GM08714 (cell line): Measurements from ENCODE around the gene CLEC11A.

Source experiments
- H3K4me3 ChIP-seq: fragments of 200-500 bp; sonication (Bioruptor generic); 2 replicates; pipeline ENCODE4 v1.5.1; 2014; ENCODE audit warnings: mild to moderate bottlenecking, low read length, inconsistent platforms
- ZNF274 ChIP-seq: IDR thresholded peaks from 2 replicates; pipeline ENCODE4 v1.6.1; 2012; ENCODE audit warnings: mild to moderate bottlenecking, low read depth, low read length

The CLEC11A gene, protein sequence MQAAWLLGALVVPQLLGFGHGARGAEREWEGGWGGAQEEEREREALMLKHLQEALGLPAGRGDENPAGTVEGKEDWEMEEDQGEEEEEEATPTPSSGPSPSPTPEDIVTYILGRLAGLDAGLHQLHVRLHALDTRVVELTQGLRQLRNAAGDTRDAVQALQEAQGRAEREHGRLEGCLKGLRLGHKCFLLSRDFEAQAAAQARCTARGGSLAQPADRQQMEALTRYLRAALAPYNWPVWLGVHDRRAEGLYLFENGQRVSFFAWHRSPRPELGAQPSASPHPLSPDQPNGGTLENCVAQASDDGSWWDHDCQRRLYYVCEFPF

DNA sequence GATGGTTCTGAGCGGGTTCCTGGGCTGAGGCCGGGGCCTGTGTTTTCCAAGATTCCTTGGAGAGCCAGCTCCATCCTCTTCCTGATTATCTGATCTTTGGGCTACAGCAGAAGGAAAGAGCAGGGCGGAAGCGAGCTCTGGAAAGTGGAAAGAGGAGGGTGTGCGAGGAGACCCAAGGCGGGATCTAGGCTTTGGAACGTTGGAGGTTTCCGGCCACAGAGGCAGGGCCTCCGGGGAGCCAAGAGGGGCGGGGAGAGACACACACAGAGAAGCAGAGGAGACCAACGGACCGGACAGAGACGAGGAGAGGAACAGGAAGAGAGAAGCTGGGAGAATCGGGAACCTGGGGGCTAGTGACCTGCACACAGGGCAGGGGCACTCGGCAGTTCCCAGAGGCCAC lies at the start of gene CLEC11A:
Gene CLEC11A, plus strand, starts transcription at position 296 of the 400 bp plus-strand sequence. CDS start 162 bp downstream, outside the sequence.
- no peak within 1 kb of the TSS; the same call in 1 of the 2 replicates for H3K4me3 ChIP-seq
- TF ChIP-seq ZNF274: no peak

DNA sequence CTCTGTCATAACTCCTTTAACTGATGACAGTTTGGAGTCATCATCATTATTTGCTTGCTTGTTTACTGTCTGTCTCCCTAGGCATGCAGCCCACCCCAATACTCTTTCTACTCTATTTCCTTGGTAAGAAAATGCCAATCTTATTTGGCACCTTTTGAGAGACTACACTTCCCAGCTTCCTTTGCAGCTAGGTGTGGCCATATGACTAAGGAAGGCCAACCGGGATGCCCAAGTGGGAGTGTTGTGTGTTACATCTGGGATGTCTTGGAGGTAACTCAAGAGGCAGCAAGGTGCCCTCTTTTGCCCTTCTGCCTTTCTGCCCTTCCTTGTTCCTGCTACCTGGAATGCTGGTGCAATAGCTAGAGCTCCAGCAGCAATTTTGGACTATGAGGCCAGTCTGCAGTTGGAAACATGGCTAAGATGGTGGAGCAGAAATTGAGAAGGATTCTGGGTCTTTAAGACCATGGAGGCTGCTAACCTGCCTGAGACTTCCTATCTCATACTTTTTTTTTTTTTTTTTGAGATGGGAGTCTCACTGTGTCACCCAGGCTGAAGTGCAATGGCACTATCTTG lies 46.5 kb upstream of the CLEC11A start:
- no peak overlapping the region for H3K4me3 ChIP-seq
- no peak for TF ChIP-seq ZNF274

DNA sequence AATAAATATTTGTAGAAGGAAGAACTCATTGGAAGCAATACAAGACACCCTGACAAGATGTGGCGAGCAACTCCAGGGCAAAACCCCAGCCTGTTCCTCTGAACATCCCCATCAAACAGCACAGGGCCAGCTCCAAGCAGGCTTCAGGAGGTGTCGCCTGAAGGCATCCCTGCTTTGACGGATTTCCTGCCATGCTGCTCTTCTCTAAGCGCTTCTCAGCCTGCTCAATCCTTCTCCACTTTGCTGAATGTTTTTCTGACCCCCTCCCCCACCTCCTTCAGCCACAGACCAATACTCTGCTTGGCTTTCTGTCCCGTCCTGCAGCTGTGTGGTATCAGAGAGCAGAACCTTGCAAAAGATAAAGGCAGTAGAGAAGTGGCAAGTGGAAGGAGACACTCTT lies 45.5 kb upstream of the CLEC11A start:
- no peak for TF ChIP-seq ZNF274
- H3K4me3 ChIP-seq: no peak overlapping the region

DNA sequence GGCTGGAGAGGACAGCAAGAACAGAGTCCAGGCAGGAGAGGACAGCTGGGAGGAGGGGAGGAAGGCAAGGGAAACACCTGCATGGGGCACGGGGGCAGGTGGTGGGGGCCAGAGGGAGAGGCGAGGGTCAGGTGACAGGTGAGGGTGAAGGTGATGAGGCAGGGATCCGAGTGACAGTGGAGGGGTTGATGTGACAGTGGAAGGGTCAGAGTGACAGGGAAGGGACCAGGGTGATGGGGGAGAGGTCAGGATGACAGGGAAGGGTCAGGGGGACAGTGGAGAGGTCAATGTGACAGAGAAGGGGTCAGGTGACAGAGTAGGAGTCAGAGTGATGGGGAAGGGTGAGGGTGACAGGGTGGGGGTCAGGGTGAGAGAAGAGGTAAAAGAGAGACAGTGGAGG lies 44.8 kb upstream of the CLEC11A start:
- H3K4me3 ChIP-seq: no peak overlapping the region
- TF ChIP-seq ZNF274: no peak

DNA sequence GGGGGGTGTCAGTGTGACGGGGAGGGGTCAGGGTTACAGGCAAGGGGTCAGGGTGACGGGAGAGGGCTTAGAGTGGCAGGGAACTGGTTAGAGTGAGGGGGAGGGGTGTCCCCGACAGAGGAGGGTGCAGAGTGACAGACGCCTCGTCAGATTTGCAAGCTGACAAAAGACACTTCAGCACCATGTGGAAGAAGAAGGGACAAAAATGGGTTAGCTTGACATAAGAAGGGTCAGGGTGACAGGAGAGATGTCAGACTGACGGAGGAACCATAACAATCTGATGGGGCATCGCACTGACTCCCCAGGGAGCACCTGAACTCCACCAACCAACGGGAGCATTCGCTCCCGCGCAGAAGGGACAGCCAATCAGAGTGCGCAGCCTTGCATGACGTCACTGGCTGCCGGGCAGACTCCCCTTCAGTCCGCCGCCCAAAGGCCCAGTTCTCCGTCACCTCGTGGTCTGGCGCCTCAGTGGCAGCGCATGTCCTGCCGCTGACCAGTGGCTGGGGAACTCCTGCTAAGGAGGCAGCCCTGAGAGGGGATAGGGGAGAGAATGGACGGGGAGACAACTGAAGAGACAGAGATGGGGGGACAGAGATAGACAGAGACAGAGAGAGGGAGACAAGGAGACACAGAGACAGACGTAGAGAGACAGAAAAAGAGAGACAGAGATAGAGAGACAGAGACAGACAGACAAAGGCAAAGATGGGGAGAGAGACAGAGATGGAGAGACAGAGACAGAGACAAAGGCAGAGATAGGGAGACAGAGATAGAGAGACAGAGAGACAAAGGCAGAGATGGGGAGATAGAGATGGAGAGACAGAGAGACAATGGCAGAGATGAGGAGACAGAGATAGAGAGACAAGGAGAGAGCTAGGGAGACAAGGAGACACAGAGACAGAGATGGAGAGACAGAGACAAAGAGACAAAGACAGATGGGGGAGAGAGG lies 43.7 kb upstream of the CLEC11A start:
- no peak overlapping the region for H3K4me3 ChIP-seq
- no peak for TF ChIP-seq ZNF274

DNA sequence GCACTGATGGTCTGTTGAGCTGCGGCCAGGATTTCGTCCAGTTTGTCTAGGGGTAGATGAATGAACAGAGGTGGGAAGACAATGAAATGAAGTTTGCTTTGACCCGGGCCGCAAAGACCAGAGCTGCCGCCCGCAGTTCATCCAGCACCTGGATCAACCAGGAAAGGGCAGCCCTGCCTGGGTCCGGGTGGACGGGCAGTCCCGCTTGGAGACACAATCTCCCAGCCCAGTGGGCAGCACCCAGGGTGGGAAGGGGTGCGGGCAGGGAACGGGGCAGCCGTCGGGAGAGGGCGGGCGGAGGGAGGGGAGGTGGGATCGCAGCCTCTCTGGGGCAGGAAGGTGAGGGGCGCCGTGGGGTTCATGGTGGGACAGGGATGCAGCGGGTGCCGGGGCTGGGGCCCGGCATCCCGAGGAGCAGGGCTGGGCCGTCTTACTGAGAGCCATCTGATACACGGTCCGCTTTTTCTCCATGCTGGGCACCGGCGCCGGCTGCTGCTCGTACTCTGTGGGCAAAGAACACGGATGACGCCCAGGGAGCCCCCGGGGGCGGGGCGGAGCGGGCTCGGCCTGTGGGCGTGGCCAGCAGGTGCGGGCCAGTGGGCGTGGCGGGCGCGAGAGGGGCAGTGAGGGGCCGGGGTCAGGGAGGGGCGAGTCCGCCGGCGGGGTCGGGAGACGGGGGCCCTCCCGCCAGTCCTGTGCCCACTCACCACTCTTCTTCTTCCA lies 36.7 kb upstream of the CLEC11A start:
- H3K4me3 ChIP-seq: no peak overlapping the region

DNA sequence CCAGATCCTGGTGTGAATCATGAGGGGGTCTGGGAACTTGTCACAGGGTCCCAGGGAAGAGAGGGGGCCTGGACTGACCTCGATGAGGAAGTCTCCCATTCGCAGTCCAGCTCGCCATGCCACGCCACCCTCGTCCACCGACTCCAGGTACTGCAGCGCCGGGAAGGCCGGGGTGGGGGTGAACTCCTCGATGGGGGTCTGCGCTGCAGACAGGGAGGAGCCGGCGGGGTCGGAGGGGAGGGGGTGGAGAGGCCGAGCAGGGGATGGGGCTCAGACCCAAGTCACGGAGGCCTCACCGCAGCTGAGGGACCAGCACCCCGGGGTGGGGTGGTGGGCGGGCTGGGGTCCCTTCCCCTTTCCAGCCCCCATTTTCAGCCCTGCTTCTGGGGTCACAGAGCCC lies 34.4 kb upstream of the CLEC11A start:
- no peak for TF ChIP-seq ZNF274
- H3K4me3 ChIP-seq: no peak overlapping the region

More for the DNA sequence above, 36.7 kb upstream of the CLEC11A start:
- no peak for TF ChIP-seq ZNF274

DNA sequence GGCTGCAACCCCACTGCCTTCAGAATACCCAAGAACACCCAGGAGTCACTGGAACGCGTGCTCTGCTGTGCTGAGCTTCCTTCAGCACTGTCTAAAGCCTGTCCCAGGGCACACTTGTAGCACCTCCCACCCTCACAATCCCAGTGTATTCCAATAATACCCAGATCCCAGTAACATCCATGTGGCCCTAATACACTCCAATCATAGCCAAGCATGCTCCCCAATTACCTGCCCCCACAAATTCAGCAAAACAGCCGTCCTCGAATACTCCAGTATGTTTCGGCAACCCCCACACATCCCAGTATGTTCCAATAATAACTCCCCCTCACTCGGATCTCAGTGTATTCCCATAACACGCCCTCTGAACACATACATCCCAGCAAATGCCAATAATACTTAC lies 32.7 kb upstream of the CLEC11A start:
- no peak for TF ChIP-seq ZNF274

DNA sequence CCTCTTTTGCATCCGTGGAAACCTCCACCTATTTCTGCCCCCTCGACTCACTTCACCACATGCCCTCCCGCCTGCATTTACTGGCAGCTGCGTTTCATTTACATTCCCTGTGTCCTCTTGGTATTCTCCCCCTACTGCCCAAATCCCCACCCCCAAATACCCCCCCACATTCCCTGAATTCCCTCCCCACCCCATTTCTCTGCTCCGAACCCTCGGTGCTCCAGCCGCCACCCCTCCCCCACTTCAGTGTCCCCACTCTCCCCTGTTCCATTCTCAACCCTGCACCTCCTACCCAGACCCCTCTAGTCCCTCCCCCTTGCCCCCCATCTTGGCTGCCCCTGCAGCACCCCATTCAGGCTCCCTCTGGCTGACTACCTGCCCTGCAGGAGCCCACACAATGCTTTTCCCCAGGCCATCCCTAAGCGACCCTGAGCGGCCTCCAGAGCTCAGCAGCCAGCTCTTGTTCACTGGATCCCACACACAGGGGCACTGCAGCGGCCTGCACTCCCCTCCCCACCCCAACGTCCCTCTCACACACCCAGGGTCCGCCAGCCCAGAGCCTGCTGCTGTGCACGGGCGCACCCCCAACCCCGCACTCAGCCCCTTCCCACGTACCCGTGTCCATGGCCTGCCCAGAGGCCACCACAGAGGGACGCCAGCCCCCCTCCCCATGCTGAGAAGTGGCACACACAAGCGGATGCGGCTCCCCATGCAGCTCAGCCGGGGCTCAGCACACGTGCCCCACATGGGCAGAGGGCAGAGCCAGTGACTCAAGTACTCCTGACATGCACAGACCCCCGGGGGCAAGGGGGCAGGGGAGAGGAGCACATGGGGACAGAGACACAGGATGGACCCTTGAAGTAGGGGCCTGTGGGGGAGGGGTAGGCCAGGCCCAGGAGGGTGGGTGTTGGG lies 29.8 kb upstream of the CLEC11A start:
- H3K4me3 ChIP-seq: no peak overlapping the region
- no peak for TF ChIP-seq ZNF274

More for the DNA sequence above, 32.7 kb upstream of the CLEC11A start:
- H3K4me3 ChIP-seq: no peak overlapping the region

DNA sequence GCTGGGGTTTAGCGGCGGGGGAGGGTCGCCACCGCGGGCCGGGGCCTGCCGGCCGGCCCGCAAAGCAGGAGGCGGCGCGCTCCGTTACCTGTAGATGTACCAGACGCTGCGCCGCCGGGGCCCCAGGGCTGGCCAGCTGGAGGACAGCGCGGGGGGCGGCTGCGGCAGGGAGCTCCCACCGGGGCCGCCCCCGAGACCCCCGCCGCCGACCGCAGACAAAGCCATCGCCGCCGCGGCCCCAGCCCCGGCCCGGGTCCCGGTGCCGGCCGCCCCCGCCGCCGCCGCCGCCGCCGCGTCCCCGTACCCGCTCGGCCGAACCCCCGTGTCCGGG lies 28.4 kb upstream of the CLEC11A start:
- no peak for TF ChIP-seq ZNF274

DNA sequence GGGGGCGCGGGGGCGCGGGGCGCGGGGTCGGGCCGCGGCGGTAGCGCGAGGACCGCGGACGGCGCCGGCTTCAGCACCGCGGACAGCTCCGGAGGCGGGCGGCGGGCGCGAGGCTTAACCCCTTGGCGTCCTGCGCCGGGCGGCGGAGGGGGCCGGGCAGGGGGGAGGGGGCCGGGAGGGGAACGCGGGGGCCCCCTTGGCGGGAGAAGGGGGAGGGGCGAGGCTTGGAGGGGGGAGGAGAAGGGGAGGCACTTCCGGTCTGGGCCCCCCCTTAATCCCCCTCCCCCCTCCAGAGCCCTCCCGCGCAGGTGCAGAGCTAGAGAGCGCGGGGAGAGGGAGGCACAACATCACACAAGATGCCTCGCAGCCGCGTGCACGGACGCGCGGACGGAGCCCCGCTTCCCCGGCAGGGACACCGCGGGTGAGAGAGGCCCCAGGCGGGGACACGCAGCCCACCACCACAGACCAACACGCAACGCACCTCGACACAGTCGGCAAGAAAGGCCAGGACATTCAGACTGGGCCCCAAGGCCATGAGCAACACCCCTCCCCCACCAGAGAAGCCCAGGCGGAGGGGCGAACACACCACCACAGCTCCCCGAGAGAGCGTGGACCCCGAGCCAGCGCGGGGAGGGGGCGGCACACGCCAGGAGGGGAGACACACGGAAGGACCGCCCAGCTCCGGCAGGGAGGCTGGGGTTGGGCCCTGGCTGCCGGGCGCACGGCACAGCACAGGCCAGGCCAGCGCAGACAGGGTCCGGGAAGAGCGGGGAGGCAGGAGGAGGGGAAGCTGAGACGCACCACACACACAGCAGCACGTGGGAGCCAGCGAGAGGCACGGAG lies 27.7 kb upstream of the CLEC11A start:
- H3K4me3 ChIP-seq: no peak overlapping the region
- no peak for TF ChIP-seq ZNF274

More for the DNA sequence above, 28.4 kb upstream of the CLEC11A start:
- no peak overlapping the region for H3K4me3 ChIP-seq

DNA sequence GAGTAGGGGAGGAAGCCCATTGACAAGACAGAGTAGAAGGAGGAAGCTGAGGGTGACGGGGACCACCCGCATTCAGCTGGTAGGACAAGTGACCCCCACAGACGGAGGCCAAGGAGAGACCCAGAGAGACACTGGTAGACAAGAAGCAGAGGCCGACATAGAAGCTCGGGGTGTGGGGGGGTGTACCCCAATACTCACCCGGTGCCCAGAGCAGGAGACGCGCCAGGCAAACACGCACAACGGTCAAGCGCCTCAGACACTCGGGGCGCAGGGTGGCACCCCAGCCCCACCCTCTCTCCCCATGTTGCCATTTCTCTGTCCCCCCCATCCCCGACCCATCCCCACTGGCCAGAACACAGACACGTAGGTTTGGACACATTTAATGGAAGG lies 27.1 kb upstream of the CLEC11A start:
- no peak overlapping the region for H3K4me3 ChIP-seq
- no peak for TF ChIP-seq ZNF274
